A673 (cell line): ENCODE data around the gene ARHGEF4. TPM values are rescaled to one million over a fixed set of nuclear protein-coding genes. Genes with fewer than 3 reads are reported as not detected.

Source experiments
- BruUV-seq: library from RNA; stranded (reverse); fragments of 400-500 nt; replicated peaks from 2 replicates; lab custom pipeline; 2021; lab: Mats Ljungman, UMichigan
- CTCF ChIA-PET: fragments of 300-600 bp; sonication (Branson Sonifier 250); formaldehyde crosslinking; loops from one replicate; lab custom pipeline; 2022; ENCODE audit warnings: antibody characterized with exemption; lab: Charles Lee
- POLR2A ChIA-PET: fragments of 300-600 bp; sonication (Branson Sonifier 250); formaldehyde crosslinking; loops from one replicate; lab custom pipeline; 2022; ENCODE audit warnings: antibody characterized with exemption; ENCODE audit not compliant: low non-redundant PET; lab: Charles Lee
- DNase-seq: peaks from one replicate; pipeline ENCODE4 v3.0.0-alpha.2; 2015; ENCODE audit warnings: low spot score
- H3K27ac ChIP-seq: fragments of 200-600 bp; sonication (generic); 2 replicates; pipeline ENCODE4 v1.5.1; 2016; ENCODE audit warnings: mixed run types, low read depth, mild to moderate bottlenecking, mixed read lengths, antibody characterized with exemption, low read length; ENCODE audit not compliant: poor library complexity, severe bottlenecking
- H3K27me3 ChIP-seq: fragments of 200-600 bp; sonication (generic); replicated peaks from 2 replicates; pipeline ENCODE4 v1.6.1; 2017; ENCODE audit warnings: mixed run types, low read depth, mild to moderate bottlenecking, mixed read lengths, antibody characterized with exemption, low read length; ENCODE audit not compliant: insufficient read depth, poor library complexity
- H3K36me3 ChIP-seq: fragments of 200-600 bp; sonication (generic); 2 replicates; pipeline ENCODE4 v1.6.1; 2016; ENCODE audit warnings: mixed run types, mild to moderate bottlenecking, mixed read lengths, antibody characterized with exemption, low read length; ENCODE audit not compliant: insufficient read depth, poor library complexity, severe bottlenecking
- H3K4me1 ChIP-seq: fragments of 200-600 bp; sonication (generic); 2 replicates; pipeline ENCODE4 v1.6.1; 2017; ENCODE audit warnings: mixed run types, mild to moderate bottlenecking, mixed read lengths, antibody characterized with exemption, low read length; ENCODE audit not compliant: insufficient read depth, poor library complexity, severe bottlenecking
- H3K4me3 ChIP-seq: fragments of 200-600 bp; sonication (generic); 2 replicates; pipeline ENCODE4 v1.5.1; 2016; ENCODE audit warnings: low read depth, mixed run types, mild to moderate bottlenecking, mixed read lengths, low read length; ENCODE audit not compliant: poor library complexity, severe bottlenecking
- H3K9me3 ChIP-seq: fragments of 200-600 bp; sonication (generic); 2 replicates; pipeline ENCODE4 v1.6.1; 2016; ENCODE audit warnings: mixed run types, low read depth, mild to moderate bottlenecking, mixed read lengths, antibody characterized with exemption, low read length; ENCODE audit not compliant: poor library complexity, severe bottlenecking
- EZH2 ChIP-seq: fragments of 200-600 bp; sonication (generic); IDR thresholded peaks from 2 replicates; pipeline ENCODE4 v1.6.1; 2017; ENCODE audit warnings: borderline replicate concordance, low read depth, mild to moderate bottlenecking, mixed read lengths, antibody characterized with exemption, low read length; ENCODE audit not compliant: poor library complexity, severe bottlenecking
- intact Hi-C: fragments of 100-400 bp; cut with micrococcal nuclease; formaldehyde crosslinking; loops from one replicate; pipeline ENCODE4 v1.10.0; 2022; ENCODE audit not compliant: unreplicated experiment
- total RNA-seq: library from RNA; stranded (reverse); gene quantifications from 2 replicates; pipeline ENCODE4 v1.2.3, GENCODE V29; 2021
- TF ChIP-seq, protein P1 (sequence below): fragments of 300-800, 200-600 bp; sonication (generic); conservative IDR thresholded peaks from 2 replicates; pipeline ENCODE4 v1.5.1; 2017; ENCODE audit warnings: low read depth, mild to moderate bottlenecking, antibody characterized with exemption, low read length, moderate library complexity, mixed read lengths

Gene ARHGEF4
- total RNA-seq, 1 experiment from 2014 or later: 2.1 TPM

DNA sequence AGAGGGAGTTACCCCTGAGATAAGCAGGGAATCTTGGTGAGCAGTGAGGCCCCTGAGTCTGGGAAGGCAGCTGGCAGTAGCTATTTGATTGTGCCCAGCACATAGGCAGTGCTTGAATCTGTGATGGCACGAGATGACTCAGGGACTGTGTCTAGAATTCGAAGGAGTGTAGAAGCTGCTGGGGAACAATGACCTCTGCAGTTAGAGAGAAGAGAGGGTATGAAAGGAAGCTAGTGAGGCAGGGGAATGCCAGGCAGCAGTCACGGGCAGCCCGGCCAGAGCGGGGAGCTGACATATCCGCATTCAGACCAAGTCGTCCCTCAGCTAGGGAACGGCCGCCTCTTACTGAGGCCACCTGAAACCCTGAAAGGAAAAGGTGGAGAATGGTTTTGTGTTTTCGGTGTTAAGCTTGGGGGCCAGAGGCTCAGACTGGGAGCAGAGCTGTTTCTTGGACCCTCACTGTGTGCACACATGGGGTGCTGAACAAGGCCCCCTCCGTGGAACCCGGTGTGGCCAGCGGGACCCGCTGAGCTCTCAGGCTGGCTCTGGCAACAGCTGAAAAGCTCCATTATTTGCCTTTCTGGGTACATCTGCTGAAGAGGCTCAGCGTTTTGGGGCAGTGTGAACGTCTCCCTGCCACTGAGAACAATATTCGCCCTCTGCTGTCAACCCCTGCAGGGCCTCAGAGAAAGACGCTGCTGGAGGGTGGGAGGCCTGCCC, 32.9 kb downstream of the ARHGEF4 start:
- Histone ChIP-seq H3K4me3 (no peak overlapping the region), H3K36me3 (no peaks in the 10 kb centered on the region), H3K27ac (no peak overlapping the region), H3K9me3 (no peaks in the 10 kb centered on the region), H3K27me3 (no peaks in the 10 kb centered on the region), H3K4me1 (peaks cover 10% of the 10 kb centered on the region)
- no TSS peak for BruUV-seq
- ChIA-PET POLR2A (no interaction called here), CTCF (interaction anchor here (0.6 kb wide), 1 partner anchor 266 kb away, joined by 5 read pairs; no protein-coding TSS in a partner anchor)
- DNase-seq: no peak
- intact Hi-C loops: no loop called here
- no peak for TF ChIP-seq EZH2
- TF ChIP-seq, protein P1, sequence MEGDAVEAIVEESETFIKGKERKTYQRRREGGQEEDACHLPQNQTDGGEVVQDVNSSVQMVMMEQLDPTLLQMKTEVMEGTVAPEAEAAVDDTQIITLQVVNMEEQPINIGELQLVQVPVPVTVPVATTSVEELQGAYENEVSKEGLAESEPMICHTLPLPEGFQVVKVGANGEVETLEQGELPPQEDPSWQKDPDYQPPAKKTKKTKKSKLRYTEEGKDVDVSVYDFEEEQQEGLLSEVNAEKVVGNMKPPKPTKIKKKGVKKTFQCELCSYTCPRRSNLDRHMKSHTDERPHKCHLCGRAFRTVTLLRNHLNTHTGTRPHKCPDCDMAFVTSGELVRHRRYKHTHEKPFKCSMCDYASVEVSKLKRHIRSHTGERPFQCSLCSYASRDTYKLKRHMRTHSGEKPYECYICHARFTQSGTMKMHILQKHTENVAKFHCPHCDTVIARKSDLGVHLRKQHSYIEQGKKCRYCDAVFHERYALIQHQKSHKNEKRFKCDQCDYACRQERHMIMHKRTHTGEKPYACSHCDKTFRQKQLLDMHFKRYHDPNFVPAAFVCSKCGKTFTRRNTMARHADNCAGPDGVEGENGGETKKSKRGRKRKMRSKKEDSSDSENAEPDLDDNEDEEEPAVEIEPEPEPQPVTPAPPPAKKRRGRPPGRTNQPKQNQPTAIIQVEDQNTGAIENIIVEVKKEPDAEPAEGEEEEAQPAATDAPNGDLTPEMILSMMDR: no peak

DNA sequence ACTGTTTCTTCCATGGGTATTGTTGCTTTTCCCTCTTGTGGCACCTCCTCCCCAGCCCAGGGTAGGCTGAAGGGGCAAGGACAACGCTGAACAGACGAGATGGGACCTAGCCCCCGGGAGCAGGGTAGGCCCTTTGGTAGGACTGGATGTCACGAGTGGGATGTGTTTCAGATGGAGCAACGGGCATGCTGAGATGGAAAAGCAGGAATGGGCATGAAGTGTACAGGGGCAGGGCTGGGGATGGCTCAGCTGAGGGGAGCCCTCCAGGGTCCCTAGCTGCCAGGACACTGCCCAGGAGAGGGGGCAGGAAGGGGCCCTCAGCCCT, 33.4 kb downstream of the ARHGEF4 start:
- peaks cover 8% of the 10 kb centered on the region for H3K4me1 ChIP-seq
- CTCF ChIA-PET: interaction anchor here (0.6 kb wide), 1 partner anchor 266 kb away, joined by 5 read pairs; no protein-coding TSS in a partner anchor
- intact Hi-C loops: no loop called here

DNA sequence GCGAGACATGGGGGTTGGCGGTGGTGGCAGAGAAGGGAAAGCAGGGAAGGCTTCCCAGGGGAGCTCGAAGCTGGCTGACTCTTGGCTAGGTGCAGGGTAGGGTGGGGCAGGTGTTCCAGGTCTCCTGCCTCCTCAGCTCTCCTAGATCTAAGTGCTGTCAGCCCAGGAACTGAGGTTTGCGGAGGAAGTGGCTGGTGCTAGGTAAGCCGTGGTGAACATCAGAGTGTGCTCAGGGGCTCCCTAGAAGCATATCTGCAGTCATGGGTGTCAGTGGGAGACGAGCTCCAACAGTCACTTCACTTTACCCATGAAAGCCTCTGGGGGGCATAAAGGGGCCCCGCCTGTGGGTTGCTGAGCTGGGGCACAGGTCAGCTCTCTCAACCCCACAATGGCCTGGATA, 34.1 kb downstream of the ARHGEF4 start:
- no TSS peak for BruUV-seq
- Histone ChIP-seq H3K4me1 (peaks cover 1% of the 10 kb centered on the region), H3K4me3 (no peak overlapping the region), H3K27me3 (no peaks in the 10 kb centered on the region), H3K27ac (no peak overlapping the region), H3K36me3 (no peaks in the 10 kb centered on the region), H3K9me3 (no peaks in the 10 kb centered on the region)
- intact Hi-C loops: no loop called here
- POLR2A ChIA-PET: no interaction called here
- TF ChIP-seq, protein P1: no peak
- no peak for TF ChIP-seq EZH2
- CTCF ChIA-PET: no interaction called here
- DNase-seq: no peak

More for the DNA sequence above, 33.4 kb downstream of the ARHGEF4 start:
- Histone ChIP-seq H3K9me3 (no peaks in the 10 kb centered on the region), H3K4me3 (no peak overlapping the region), H3K36me3 (no peaks in the 10 kb centered on the region), H3K27me3 (no peaks in the 10 kb centered on the region), H3K27ac (no peak overlapping the region)
- no TSS peak for BruUV-seq
- TF ChIP-seq, protein P1: no peak
- no peak for TF ChIP-seq EZH2
- POLR2A ChIA-PET: no interaction called here
- no peak for DNase-seq
